ENCODE data around the gene MRPS31.

DNA sequence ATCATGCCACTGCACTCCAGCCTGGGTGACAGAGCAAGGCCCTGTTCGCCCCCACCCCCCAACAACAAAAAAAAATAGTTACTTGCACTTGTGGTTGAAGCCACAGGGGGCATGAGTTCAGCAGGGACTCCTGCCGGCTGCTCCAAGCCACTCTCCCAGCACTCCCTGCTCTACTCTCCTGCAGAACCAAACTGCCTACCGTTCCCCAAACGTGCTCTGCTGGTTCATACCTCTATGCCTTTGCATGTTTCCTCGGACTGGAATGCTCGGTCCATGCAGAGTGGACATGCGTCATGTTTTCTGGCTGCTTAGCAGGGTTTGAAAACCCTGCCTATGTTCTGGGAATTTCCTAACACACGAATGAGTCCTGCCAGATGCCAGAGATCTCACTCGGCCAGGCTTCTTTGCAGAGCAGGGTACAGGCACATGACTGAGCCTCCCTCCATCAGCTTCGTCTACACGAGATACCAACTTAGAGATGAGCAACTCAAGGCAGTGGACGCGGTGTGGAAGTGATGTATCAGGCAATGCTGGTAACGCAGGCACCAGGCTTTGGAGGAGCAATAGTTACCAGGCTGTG, 9.9 kb upstream of the MRPS31 start:
- TF ChIP-seq, protein P1, sequence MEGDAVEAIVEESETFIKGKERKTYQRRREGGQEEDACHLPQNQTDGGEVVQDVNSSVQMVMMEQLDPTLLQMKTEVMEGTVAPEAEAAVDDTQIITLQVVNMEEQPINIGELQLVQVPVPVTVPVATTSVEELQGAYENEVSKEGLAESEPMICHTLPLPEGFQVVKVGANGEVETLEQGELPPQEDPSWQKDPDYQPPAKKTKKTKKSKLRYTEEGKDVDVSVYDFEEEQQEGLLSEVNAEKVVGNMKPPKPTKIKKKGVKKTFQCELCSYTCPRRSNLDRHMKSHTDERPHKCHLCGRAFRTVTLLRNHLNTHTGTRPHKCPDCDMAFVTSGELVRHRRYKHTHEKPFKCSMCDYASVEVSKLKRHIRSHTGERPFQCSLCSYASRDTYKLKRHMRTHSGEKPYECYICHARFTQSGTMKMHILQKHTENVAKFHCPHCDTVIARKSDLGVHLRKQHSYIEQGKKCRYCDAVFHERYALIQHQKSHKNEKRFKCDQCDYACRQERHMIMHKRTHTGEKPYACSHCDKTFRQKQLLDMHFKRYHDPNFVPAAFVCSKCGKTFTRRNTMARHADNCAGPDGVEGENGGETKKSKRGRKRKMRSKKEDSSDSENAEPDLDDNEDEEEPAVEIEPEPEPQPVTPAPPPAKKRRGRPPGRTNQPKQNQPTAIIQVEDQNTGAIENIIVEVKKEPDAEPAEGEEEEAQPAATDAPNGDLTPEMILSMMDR (IDR thresholded peaks at IDR 0.05): no peak
- TF ChIP-seq EZH2 (IDR thresholded peaks at IDR 0.05): no peak
- TF ChIP-seq EZH2phosphoT487 (IDR thresholded peaks at IDR 0.05): no peak
